Chondrocyte (in vitro differentiated cells): ENCODE results near the gene RPA3. TPM values are rescaled to one million over a fixed set of nuclear protein-coding genes. Genes with fewer than 3 reads are reported as not detected.

Experiments used
- DNase-seq: peaks from one replicate; pipeline ENCODE4 v3.0.0; 2021; ENCODE audit warnings: mixed read lengths, low spot score
- H3K27ac Mint-ChIP-seq: one replicate; pipeline ENCODE4 v1.8.0; 2021; ENCODE audit warnings: mild to moderate bottlenecking, moderate library complexity, mixed read lengths; ENCODE audit not compliant: unreplicated experiment
- H3K27me3 Mint-ChIP-seq: 2 replicates; pipeline ENCODE4 v1.8.0; 2021; ENCODE audit warnings: low read depth, mixed read lengths
- H3K36me3 Mint-ChIP-seq: 2 replicates; pipeline ENCODE4 v1.8.0; 2021; ENCODE audit warnings: low read depth, mixed read lengths
- H3K4me1 Mint-ChIP-seq: 2 replicates; pipeline ENCODE4 v1.8.0; 2021; ENCODE audit warnings: low read depth, mild to moderate bottlenecking, mixed read lengths
- H3K4me3 Mint-ChIP-seq: one replicate; pipeline ENCODE4 v1.8.0; 2021; ENCODE audit warnings: mild to moderate bottlenecking, moderate library complexity, mixed read lengths; ENCODE audit not compliant: unreplicated experiment
- H3K9me3 Mint-ChIP-seq: 2 replicates; pipeline ENCODE4 v1.8.0; 2021; ENCODE audit warnings: low read depth, mixed read lengths
- total RNA-seq: library from RNA; stranded (reverse); gene quantifications from 3 replicates; pipeline ENCODE4 v1.2.1, GENCODE V29; 2021
- TF ChIP-seq, protein P1 (sequence below): fragments of 200-600 bp; sonication (generic); IDR thresholded peaks from 2 replicates; pipeline ENCODE4 v1.5.0; 2021; ENCODE audit warnings: antibody characterized with exemption, mild to moderate bottlenecking, moderate library complexity

The RPA3 gene
- total RNA-seq, 1 donor from 2014 or later: 8.3 TPM

DNA sequence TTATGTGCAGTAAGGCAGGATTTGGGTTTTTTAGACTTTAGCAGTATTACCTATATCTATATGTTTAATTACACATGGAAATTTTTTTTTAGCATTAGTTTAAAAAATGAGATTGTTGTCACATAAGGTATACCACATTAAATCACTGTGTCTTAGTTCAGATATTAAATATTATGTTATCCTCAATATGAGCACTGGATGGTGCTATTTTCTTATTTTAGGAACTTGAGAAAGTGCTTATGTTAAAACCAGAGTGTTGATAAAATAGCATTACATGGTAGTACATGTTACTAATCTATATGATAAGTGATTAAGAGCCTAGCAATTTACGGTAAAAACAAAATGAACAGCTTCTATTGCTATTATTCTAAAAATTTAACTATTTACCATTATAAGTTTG is 123.0 kb downstream of the RPA3 start:
- Mint-ChIP-seq H3K27me3 (no peaks in the 10 kb centered on the region), H3K4me3 (no peak overlapping the region), H3K27ac (no peak overlapping the region), H3K4me1 (no peaks in the 10 kb centered on the region), H3K9me3 (no peaks in the 10 kb centered on the region), H3K36me3 (peaks cover 13% of the 10 kb centered on the region)
- TF ChIP-seq, protein P1, sequence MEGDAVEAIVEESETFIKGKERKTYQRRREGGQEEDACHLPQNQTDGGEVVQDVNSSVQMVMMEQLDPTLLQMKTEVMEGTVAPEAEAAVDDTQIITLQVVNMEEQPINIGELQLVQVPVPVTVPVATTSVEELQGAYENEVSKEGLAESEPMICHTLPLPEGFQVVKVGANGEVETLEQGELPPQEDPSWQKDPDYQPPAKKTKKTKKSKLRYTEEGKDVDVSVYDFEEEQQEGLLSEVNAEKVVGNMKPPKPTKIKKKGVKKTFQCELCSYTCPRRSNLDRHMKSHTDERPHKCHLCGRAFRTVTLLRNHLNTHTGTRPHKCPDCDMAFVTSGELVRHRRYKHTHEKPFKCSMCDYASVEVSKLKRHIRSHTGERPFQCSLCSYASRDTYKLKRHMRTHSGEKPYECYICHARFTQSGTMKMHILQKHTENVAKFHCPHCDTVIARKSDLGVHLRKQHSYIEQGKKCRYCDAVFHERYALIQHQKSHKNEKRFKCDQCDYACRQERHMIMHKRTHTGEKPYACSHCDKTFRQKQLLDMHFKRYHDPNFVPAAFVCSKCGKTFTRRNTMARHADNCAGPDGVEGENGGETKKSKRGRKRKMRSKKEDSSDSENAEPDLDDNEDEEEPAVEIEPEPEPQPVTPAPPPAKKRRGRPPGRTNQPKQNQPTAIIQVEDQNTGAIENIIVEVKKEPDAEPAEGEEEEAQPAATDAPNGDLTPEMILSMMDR: peak; percentile 83
- no peak for DNase-seq

Other genes starting within 250 kb of the RPA3 start
- 0.21 to 0.31 TPM (median 0.25 TPM) in 3 replicates for gene COL28A1, start 182.7 kb downstream of the RPA3 start, total RNA-seq
- 15.1 to 18.8 TPM (median 15.7 TPM) in 3 replicates for gene MIOS, start 151.7 kb downstream of the RPA3 start, total RNA-seq
- 5.5 to 7.8 TPM (median 6.4 TPM) in 3 replicates for gene UMAD1, start 77.9 kb downstream of the RPA3 start, total RNA-seq